Lung microvascular endothelial cell (primary cell): ENCODE data around the gene NUP107. TPM values are rescaled to one million over a fixed set of nuclear protein-coding genes. Genes with fewer than 3 reads are reported as not detected.
"Not testable (repeated sequence)": the region's sequence is repeated elsewhere in the genome, so short reads cannot be mapped to it uniquely, and the experiment has no call there.

Source experiments
- DNase-seq, 2 donors: peaks; one replicate each; pipeline versions ENCODE4 v3.0.0 to v3.0.0-alpha.2; 2010; ENCODE audit warnings: low read depth in 2 of 2
- total RNA-seq: library from RNA; depleted of rRNA; stranded (reverse); fragments of >200 nt; gene quantifications from 2 replicates; pipeline ENCODE4 v1.2.1, GENCODE V29; 2014

The NUP107 gene
- 21.0 and 31.4 TPM in 2 replicates for total RNA-seq

DNA sequence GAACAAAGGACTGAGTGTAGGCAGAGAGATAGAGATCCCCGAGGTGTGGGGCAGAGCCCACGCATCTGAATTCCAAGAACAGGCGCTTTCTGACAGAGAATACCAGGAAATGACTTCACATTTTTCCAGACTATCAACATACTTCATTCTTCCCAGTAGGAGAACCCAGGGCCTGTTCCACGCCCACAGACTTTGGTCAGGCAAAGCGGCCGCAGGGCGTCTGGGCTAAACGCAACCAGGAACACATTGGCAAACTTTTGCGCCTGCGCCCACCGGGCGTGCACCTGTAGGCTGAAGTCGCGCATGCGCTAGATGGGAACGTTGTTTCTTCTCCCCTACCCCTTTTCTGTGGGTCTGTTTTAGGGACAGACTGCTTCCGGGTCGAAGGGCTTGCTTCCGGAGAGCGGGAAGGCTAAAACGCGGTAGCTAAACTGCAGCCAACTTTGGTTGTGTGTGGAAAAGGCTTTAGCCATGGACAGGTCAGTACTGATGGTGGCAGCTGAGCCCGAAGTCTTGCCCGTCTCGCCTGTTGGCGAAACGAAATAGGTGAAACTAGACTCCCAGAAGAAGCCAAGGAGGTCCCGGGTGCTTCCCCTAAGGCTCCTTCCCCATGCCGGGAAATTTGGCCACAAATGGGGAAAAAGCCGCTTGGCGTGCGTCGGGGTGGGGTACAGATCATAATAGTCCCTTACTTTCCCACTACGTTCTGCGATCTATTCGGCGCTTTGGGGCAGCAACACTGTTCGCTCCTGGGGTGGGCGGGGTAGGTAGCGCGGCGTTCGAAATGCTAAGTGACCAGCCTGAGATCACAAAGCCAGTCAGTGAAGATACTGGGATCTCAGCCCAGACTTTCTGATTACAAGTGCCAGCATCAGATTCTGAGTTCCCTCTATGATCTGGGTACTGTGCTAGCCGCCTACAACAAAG, at the start of gene NUP107:
Gene NUP107 (plus strand): TSS at position 384 of the 927 bp plus-strand sequence. CDS start 88 bp downstream, at position 472.
- DNase-seq: peak; percentile 99 to 100

- not testable (repeated sequence) for DNase-seq
Observed at GRCh38 chr12:68637439-68637838, 49.3 kb upstream of the NUP107 start.

- DNase-seq: no peak
Observed at GRCh38 chr12:68638171-68638570, 48.6 kb upstream of the NUP107 start.

DNA sequence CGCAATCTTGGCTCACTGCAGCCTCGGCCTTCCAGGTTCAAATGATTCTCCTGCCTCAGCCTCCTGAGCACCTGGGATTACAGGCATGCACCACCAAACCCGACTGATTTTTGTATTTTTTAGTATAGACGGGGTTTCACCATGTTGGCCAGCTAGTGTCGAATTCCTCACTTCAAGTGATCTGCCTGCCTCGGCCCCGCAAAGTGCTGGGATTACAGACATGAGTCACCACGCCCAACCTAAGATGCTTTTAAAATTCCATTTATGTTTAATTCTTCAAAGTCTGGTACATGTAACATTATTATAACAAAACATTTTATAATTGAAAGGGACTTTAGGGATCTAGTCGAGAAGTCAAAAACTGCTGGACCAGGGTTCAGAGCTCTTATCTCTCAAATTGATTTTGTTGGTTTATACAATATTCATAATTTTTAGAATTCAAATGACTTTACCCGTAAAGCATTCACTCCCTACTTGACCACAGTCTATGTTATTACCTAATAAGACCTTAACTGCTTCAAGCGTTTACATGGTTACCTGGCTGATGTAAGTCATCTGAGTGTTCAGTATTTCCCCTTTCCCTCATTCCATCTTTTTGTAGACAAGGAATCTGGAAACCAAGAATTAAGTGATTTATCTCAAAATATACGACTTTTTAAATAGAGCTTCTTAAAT, 47.9 kb upstream of the NUP107 start:
- DNase-seq: no peak

DNA sequence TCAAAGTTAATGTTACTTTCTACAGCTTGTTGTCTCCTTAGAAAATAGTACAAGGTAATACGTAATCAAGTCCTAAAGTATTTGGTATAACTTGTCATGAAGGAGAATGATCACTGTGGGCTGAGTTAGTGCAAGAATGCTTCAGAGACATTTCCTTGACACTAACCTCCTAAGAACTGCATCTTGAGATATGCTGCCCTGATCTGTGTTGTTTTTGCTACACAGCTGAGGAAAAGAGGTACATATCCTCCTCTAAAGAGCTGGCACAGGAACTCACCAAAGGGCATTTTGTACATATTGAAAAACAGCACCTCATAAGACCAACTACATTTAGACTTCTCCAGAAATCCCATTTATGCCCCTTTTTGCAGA, 47.4 kb upstream of the NUP107 start:
- no peak for DNase-seq

DNA sequence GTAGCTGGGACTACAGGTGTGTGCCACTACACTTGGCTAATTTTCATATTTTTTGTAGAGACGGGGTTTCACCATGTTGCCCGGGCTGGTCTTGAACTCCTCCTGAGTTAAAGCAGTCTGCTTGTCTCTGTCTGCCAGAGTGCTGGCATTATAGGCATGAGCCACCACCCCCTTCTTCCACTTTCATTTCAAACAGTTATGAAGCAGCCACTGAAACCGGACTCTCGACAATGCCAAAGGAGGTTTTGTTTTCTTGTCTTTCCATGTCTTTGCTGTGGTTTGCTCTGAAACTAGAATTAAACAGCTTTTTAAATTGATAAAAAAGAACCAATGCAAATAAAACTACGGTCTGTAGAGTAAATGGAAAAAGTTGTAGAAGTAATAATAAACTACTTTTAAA, 45.6 kb upstream of the NUP107 start:
- no peak for DNase-seq

- DNase-seq: no peak
Observed at GRCh38 chr12:68646484-68646883, 40.3 kb upstream of the NUP107 start.

- no peak for DNase-seq
Observed at GRCh38 chr12:68647507-68647906, 39.3 kb upstream of the NUP107 start.

DNA sequence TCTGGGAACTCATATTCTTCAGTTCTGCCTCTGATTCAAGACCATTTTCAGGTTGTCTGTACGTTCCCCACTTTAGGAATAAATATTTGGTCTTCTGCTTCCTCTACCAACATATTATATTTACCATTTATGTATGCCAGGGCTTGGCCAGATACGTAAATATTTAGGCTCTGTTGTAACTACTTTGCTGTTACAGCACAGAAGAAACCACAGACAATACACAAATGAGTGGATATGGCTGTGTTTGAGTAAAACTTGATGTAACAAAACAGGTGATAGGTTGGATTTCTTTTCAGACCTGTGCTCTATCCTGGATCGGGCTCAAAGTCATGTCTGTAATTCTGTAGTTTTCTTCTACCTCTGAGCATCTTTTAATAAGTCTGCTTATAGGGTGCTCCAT, 38.6 kb upstream of the NUP107 start:
- no peak for DNase-seq

DNA sequence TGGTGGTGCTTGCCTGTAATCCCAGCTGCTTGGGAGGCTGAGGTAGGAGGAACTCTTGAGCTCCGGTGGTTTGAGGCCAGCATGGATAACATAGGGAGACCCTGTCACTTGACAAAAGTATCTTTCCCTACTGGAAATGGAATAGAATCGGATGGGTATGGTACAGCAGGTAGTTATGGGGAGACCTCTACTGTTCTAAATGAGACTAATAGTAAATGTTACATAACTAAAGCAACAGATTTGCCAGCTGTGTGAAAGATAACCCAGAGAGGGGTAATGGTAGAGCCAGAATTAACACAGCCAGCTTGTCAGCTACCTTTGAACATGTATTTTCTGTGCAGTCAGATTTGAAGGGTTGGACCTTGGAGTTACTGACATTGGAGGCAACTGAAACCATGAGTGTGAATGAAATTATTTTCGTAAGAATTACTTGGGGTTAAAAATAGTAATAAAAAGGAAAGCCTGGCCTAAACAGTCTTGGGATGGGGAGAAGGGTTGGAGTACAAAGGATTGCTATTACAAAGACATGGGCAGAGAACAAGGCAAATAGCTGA, 21.7 kb upstream of the NUP107 start:
- peak in 1 of 2 donors; percentile 9 for DNase-seq

DNA sequence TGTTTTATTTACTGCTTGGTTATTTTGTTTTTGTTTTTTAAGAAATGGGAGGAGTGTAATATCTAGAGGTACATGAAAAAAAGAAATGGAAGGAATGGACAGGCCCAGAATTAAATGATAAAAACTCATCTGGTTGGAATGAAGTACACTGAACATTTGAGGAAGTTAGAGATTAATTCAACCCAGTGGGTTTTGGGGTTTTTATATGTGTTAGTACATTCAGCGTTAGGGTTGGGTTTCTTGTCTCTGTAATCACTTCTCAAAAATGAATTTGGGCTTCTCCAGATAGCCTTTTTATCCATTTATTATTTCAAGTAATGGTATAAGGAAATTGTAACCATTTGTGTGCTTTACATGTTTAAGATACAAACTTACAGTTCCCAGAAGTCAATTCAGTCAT, 19.5 kb upstream of the NUP107 start:
- no peak for DNase-seq

DNA sequence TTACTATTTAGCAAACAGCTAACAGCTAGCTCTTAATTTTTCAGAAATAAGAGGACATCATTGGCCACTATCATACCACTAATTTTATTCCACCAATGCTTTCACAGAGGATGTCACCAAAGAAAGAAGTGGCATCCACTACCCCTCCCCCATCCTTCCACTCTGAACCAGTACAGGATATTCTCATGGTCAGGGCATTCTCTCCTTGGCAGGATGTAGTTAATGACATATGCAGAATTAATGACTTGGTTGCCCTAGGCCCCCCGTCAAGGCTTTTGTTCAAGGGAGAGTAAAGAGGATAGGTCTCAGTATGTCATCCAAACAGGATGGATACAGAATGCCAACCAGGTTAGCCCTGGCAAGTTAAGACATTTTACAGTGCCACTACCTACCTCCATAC, 18.9 kb upstream of the NUP107 start:
- DNase-seq: peak in 1 of 2 donors; percentile 35

DNA sequence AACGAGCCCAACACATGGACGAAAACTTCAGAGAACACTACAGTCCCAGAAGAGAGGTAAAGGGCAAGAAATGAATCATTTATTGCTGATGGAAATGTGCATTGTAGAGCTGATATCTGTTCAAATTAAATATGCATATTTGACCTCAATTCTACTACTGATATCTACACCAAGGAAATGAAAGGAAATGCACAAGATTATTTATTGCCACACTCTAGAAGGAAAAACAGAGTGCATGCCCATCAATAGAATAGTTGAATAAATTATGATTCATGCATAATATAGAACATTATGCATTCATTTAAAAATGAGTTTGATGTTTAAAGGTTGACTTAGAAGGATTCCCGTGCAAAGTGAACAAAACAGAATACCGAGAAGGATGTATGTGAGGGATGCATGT, 15.6 kb upstream of the NUP107 start:
- no peak for DNase-seq

GRCh38 chr12:68673788-68674187, 13.0 kb upstream of the NUP107 start:
- no peak for DNase-seq

- no peak for DNase-seq
Observed at GRCh38 chr12:68674376-68674775, 12.4 kb upstream of the NUP107 start.

DNA sequence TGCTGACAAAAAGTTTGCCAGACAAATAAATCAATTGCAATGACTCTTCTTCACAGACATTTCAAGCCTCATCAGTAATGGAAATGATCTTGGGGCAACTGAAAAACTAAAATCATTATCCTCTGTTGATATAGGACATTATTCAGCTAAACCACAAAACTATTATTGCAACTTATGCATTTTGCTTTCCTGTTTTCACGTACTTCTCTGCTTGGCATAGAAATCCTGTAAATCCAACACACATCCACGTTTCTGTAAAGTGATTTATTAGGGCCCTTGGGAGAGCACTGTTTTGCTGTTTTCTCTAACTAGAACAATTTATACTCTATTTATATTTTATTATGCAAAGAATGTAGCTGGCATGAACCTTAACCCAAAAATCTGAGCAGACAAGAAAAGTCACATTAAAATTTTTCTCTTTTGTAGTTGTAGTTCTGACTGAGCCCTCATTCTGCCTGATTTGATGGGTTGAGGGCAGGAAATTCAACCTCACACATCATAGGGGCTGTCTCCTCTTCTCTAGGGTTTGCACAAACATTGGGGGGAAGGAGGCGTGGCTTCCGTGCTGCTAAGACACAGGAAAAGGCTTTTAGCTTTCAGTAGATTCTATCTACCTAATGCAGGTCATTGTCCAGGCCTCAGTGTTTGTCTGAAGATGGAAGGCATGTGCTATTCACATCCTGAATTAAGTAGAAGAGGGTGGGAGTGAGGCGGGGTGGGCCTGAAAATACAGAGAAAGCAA, 11.5 kb upstream of the NUP107 start:
- peak; percentile 14 to 47 for DNase-seq

DNA sequence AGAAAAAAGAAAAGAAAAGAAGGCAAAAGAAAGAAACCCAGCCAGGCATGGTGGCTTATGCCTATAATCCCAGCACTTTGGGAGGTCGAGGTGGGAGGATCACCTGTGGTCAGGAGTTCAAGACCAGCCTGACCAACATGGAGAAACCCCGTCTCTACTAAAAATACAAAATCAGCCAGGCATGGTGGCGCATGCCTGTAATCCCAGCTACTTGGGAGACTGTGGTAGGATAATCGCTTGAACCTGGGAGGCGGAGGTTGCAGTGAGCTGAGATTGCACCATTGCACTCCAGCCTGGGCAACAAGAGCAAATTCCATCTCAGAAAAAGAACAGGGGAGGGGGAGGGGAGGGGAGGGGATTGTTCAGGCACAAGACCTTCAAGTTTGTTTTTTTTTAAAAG, 9.9 kb upstream of the NUP107 start:
- DNase-seq: not testable (repeated sequence)

DNA sequence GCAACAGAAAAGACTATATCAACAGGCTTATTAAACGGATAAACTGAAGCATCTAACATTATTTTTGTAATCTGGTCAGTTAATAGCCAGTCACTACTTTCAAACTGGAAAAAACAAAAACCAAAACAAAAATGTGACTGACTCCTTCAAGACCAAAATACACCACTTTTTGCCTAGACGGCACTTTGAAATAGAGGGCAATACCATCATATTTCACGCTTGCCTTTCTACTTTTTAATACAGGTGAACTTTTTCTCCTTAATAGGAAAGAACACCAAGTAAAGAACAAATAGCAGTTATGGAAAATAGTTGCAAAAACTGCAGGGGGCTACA, 550 bp upstream of the NUP107 start:
- DNase-seq: no peak

DNA sequence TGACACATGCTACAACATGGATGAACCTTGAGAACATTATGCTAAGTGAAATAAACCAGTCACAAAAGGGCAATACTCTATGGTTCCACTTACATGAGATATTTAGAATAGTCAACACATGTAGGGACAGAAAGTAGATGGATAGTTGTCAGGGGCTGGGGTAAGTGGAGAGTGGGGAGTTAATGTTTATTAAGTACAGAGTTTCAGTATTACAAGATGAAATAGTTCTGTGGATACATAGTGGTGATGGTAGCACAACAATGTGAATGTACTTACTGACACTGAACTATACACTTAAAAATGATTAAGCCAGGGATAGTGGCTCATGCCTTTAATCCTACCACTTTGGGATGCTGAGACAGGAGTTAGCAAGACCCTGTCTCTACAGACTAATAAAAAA, 8.7 kb downstream of the NUP107 start:
- no peak for DNase-seq

- DNase-seq: no peak
Observed at GRCh38 chr12:68699486-68699885, 12.7 kb downstream of the NUP107 start.

DNA sequence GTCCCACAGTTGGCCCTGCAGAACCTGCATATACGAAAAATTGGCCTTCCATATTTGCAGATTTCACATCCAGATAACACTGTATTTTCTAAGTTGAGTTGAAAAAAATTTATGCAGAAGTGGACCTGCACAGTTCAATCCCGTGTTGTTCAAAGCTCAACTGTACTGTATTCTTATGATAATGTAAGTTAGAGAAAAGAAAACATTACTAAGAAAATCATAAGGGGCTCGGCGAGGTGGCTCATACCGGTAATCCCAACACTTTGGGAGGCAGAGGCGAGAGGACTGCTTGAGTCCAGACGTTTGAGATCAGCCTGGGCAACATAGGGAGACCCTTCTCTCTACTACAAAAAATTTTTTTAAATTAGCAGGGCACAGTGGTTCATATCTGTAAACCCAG, 41.0 kb downstream of the NUP107 start:
- no peak for DNase-seq

- peak in 1 of 2 donors; percentile 13 for DNase-seq
Observed at GRCh38 chr12:68733661-68734071, 46.9 kb downstream of the NUP107 start.
